Measurements from ENCODE around the gene CPN2. TPM values are rescaled to one million over a fixed set of nuclear protein-coding genes. Genes with fewer than 3 reads are reported as not detected.

CPN2 gene
- total RNA-seq, 2 donors from 2014 or later, result 1.3 TPM; not detected in 1

DNA sequence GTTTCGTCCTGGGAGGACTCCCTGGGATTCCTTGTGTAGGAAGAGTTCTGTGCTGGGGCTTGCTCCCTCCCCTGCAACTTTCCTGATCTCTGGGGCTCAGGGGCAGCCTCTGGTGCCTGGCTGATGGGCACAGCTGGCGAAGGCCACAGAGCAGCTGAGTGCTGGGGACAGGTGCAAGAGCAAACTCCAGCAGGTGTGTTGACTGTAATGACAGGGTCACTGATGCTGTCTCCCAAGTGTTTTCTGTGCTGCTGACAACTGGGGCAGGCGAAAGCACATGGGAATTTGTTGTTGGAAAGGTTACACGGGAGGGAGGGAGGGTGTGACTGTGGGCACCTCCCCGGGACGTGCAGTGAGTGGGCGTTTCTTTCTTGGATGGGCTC lies 21.6 kb downstream of the CPN2 start:
- Histone ChIP-seq H3K4me1 (replicated peaks) (peaks cover 5% of the 10 kb centered on the region), H3K36me3 (no peaks in the 10 kb centered on the region), H3K9me3 (no peaks in the 10 kb centered on the region), H3K27me3 (replicated peaks; ENCODE audit: insufficient read depth) (no peaks in the 10 kb centered on the region), H3K27ac (no peak overlapping the region), H3K4me3 (no peak overlapping the region)
- intact Hi-C loops (cut with DNase I), result no loop called here
- DNase-seq (ENCODE audit: low spot score), result no peak
- 73% methylated on average over 7 of the region's 7 CpGs for WGBS
- TF ChIP-seq POLR2AphosphoS5 (IDR thresholded peaks at IDR 0.05), result no peak
- TF ChIP-seq, protein P1, sequence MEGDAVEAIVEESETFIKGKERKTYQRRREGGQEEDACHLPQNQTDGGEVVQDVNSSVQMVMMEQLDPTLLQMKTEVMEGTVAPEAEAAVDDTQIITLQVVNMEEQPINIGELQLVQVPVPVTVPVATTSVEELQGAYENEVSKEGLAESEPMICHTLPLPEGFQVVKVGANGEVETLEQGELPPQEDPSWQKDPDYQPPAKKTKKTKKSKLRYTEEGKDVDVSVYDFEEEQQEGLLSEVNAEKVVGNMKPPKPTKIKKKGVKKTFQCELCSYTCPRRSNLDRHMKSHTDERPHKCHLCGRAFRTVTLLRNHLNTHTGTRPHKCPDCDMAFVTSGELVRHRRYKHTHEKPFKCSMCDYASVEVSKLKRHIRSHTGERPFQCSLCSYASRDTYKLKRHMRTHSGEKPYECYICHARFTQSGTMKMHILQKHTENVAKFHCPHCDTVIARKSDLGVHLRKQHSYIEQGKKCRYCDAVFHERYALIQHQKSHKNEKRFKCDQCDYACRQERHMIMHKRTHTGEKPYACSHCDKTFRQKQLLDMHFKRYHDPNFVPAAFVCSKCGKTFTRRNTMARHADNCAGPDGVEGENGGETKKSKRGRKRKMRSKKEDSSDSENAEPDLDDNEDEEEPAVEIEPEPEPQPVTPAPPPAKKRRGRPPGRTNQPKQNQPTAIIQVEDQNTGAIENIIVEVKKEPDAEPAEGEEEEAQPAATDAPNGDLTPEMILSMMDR (IDR thresholded peaks at IDR 0.05), result no peak
- TF ChIP-seq POLR2A (IDR thresholded peaks at IDR 0.05), result no peak

GRCh38 chr3:194328942-194329582 lies 22.1 kb downstream of the CPN2 start:
- intact Hi-C loops (cut with DNase I), result no loop called here
- H3K36me3 ChIP-seq, result no peaks in the 10 kb centered on the region
- TF ChIP-seq POLR2AphosphoS5 (IDR thresholded peaks at IDR 0.05) (no peak), POLR2A (IDR thresholded peaks at IDR 0.05) (no peak)
- TF ChIP-seq, protein P1 (IDR thresholded peaks at IDR 0.05), result no peak
- H3K9me3 ChIP-seq, result no peaks in the 10 kb centered on the region
- H3K4me3 ChIP-seq, result no peak overlapping the region
- DNase-seq (ENCODE audit: low spot score), result no peak
- peaks cover 5% of the 10 kb centered on the region for H3K4me1 ChIP-seq (replicated peaks)
- no peaks in the 10 kb centered on the region for H3K27me3 ChIP-seq (replicated peaks; ENCODE audit: insufficient read depth)
- 54% methylated on average over 14 of the region's 14 CpGs for whole genome bisulfite sequencing
- H3K27ac ChIP-seq, result no peak overlapping the region

DNA sequence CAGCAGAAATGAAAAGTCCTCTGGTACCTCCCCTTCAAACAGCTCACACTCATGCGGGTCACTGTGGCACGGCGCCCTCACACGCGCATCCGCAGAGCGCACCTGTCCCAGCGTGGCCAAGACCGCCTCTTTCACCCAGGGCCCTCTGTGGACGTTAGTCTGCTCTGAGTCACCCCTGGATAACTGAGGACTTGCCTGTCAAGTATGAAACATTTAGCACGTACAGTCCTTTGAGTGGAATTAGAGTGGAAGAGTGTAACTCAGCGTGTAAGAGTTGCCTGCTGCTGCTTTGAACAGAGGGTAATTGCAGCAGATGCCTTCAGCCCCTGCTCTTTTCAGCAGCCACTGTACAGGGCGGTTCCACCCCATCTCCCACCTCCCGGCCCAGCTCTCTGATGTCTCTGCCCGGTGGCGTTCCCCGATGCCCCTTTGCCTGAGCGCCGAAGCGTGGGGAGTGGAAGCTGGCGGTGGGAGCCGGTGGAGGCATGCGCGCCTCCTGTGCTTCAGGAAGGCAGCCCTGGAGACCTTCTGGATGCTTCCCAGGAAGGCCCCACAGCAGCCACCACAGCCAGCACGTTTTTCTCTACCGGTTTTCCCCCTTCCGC lies 23.0 kb downstream of the CPN2 start:
- intact Hi-C loops (cut with DNase I), result no loop called here
- Histone ChIP-seq H3K4me3 (no peak overlapping the region), H3K27me3 (replicated peaks; ENCODE audit: insufficient read depth) (no peaks in the 10 kb centered on the region), H3K9me3 (no peaks in the 10 kb centered on the region), H3K27ac (no peak overlapping the region), H3K4me1 (replicated peaks) (peaks cover 5% of the 10 kb centered on the region), H3K36me3 (no peaks in the 10 kb centered on the region)
- TF ChIP-seq POLR2AphosphoS5 (IDR thresholded peaks at IDR 0.05) (no peak), POLR2A (IDR thresholded peaks at IDR 0.05) (no peak)
- TF ChIP-seq, protein P1 (IDR thresholded peaks at IDR 0.05), result no peak
- WGBS, result 66% methylated on average over 27 of the region's 27 CpGs
- DNase-seq (ENCODE audit: low spot score), result no peak

DNA sequence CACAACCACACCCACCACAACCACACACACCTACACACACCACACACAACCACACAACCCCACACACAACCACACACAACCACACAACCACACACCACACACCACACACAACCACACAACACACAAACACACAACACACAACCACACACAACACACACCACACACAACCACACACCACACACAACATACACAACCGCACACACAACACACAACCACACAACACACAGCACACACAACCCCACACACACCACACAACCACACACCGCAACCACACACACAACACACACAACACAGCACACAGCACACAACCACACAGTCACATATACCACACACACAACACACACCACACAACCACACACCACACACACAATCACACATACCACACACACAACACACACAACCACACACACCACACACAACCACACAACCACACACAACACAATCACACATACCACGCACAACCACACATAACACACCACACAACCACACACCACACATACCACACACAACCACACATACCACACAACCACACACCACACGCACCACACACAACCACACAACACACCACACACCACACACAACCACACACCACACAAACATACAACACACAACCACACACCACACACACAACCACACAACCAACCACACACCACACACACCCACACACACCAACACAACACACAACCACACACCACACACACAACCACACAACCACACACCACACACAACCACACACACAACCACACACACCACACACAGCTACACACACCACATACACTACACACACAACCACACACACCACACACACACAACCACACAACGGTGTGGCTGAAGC lies 23.7 kb downstream of the CPN2 start:
- TF ChIP-seq, protein P1 (IDR thresholded peaks at IDR 0.05), result no peak
- TF ChIP-seq POLR2A (IDR thresholded peaks at IDR 0.05) (no peak), POLR2AphosphoS5 (IDR thresholded peaks at IDR 0.05) (no peak)
- Histone ChIP-seq H3K36me3 (no peaks in the 10 kb centered on the region), H3K27ac (no peak overlapping the region), H3K27me3 (replicated peaks; ENCODE audit: insufficient read depth) (no peaks in the 10 kb centered on the region), H3K9me3 (no peaks in the 10 kb centered on the region), H3K4me3 (no peak overlapping the region), H3K4me1 (replicated peaks) (peaks cover 5% of the 10 kb centered on the region)
- WGBS, result 86% methylated on average over 5 of the region's 5 CpGs
- no peak for DNase-seq (ENCODE audit: low spot score)
- intact Hi-C loops (cut with DNase I), result no loop called here
